GM18907 (cell line): ENCODE measurements around the gene SOAT2.
"Not testable (repeated sequence)": the region's sequence is repeated elsewhere in the genome, so short reads cannot be mapped to it uniquely, and the experiment has no call there.

Experiments
- ATAC-seq: cut with Tn5 transposase; IDR thresholded peaks from one replicate; pipeline ENCODE4 v1.9.1; 2021; ENCODE audit warnings: mild to moderate bottlenecking, moderate library complexity; ENCODE audit not compliant: unreplicated experiment

The SOAT2 gene

DNA sequence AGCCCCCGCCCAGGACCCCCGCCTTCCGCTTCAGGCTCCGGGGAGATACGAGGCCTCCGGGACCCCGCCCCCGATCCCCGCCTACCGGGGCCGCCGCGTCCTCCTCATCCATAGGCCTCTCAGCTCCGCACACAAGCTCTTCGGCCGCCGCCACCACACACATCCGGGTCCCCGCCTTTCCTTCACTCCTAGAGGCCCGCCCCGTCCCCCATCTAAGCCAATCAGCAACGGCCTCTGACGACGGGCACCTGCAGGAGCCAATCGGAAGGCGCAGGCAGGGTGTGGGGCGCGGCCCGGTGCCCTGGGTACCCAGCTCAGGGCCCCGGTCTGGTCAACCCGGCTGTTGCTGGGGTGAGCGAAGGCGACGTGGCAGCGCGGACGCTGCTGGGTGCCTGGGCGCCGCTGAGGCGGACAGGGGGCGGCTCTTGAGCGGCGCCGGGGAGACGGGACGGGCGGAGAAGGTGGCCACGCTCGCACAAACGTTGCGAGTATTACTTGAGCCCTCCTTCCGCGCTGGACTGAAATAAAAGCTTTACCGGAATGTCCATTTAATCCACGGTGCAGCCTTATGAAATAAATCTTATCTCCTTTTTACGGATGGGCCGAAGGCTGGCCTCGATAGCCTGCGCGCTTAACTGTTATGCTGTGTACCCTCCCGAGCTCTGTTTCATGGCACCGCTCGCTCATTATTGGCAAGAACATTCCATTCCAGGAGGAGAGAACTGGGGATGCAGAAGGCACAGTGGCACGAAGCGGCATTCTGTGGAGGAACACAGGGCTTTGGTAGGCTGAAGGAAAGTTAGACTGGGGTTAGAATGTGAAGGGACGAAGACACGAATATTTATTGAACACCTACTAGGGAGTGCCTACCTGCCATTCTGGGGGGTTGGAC lies 23.8 kb upstream of the SOAT2 start, which contains the start of gene SPRYD3:
Gene SPRYD3, minus strand, starts transcription at position 165 of the 892 bp plus-strand sequence. Its CDS starts 57 bp downstream, at position 108.
- peak; percentile 99 for ATAC-seq

DNA sequence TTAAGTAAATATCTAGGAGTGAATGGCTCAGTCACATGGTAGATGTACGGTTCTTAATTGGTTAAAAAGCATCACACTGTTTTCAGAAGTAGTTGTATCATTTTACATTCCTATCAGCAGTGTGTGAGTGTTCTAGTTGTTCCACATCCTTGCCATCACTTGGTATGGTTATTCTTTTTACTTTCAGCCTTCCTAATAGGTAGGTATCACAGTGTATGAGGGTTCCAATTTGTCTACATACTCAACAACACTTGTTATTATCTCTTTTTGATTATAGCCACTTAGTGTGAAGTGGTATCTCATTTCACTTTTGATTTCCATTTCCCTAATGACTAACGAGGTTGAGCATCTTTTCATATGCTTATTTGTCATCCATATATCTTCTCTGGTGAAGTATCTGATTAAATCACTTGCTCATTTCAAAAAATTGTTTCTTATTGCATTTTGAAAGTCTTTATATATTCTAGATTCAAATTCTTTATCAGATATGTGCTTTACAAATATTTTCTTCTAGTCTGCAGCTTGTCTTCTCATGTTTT lies 20.6 kb upstream of the SOAT2 start:
- no peak for ATAC-seq

DNA sequence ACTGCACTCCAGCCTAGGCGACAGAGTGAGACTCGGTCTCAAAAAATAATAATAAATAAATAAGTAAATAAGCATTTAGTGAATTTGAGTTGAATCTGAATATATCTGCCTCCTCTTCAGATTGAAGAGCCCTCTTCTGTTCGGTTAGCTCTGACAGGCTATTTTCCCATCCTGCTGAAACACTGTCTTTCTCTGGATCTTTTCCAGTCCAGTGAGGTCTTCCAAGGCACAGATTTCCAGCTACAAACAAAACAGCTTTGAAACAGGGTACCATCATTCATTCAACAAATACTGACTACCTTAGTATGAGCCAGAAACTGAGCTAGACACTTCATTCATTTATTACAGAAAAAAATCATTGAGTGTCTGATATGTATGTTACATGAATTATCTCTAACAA lies 16.9 kb upstream of the SOAT2 start:
- no peak for ATAC-seq

DNA sequence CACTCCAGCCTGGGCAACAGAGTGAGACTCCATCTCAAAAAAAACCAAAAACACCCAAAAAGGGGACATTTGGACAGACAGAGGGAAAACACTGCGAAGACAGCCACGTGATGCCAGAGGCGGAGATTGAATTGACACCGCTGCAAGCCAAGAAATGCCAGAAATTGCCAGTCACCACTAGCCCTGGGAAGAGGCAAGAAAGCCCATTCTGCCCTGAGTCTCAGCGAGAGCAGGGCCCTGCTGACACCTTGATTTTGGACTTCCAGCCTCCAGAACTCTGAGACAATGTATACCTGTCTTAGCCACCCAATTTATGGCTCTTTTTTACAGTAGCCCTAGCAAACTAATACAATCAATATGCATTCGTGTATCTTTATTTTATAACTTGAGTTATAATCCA lies 13.2 kb upstream of the SOAT2 start:
- no peak for ATAC-seq

DNA sequence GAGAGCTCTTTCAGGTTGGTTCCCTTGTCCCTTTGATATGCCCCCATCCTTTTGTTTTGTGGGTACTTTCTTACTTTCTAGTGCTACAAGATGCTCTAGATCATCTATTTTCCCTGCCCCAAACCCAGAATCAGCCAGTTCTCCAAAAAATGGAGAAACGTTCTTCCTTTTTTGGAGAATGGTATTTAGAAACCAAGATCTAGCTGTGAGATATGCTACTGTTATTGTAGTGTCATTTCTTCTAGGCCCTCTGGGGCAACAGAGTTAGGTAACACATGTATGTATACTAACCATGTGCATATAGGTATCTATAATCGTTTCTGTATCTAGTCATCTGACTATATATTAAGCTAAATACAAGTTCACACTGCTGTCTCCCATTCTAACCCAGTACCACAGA lies 12.7 kb upstream of the SOAT2 start:
- no peak for ATAC-seq

DNA sequence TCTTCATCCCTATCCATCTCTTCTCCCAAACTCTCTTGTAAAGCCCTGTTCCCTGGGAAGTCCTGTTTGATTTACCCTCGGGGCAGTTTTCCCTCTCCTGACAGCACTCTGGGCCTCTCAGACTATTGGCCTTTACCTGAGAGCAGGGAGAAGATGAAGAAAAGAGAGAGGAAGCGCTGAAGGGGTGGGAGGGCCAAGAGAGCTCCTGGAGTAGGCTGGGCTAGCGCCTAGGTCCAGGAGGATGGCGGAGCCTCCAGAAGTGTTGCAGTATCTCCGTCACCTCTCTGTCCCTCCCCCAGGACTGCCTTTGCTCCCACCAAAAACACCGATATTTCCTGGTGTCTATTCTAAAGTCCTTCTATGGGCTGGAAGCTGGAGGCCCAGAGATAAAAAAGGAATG lies 11.5 kb upstream of the SOAT2 start:
- ATAC-seq: no peak

DNA sequence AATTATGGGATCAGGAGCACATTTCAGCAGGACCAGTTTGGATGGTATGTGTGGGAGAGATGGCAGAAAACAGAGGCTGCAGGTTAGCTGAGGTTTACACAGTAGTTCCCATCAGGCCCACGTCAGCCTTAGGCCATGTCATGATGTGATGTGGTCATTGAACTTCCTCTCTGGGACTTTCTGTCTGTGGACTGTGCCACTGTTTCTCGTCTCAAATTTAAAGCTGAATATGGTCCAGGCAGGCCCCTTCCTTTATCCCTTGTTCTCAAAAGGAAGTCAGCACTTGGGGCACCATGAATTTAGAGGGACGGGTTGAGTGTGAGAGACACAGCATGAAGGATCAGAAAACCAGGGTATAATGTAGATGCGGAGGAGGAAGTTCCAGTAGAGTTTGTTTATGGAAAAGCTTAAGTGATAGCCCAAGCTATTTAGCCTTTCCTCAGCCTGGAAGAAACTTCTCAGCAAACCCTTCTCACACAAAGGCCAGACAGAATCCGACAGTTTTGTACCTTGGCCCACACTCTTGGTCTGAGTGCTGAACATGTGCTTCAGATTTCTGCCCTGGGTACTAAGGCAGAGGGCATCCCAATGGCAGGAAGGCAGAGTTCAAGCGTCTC lies 9.4 kb upstream of the SOAT2 start:
- ATAC-seq: no peak

DNA sequence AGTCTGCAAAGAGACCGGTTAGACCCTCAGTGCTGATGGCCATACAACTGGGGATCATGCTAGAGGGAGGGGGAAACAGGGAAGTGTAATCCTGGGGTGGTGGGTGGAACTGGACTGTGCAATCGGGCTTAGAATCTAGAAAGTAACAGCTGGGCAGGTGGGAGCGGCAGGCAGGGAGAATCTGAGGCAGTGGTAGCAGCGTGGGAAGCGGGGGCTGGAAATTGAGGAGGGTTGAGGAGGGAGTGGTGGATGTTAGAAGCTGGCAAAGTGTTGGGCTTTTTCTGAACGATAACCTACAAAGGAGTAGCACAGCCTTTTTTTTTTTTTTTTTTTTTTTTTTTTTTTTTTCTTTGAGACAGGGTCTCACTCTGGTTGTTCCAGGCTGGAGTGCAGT lies 8.9 kb upstream of the SOAT2 start:
- no peak for ATAC-seq

DNA sequence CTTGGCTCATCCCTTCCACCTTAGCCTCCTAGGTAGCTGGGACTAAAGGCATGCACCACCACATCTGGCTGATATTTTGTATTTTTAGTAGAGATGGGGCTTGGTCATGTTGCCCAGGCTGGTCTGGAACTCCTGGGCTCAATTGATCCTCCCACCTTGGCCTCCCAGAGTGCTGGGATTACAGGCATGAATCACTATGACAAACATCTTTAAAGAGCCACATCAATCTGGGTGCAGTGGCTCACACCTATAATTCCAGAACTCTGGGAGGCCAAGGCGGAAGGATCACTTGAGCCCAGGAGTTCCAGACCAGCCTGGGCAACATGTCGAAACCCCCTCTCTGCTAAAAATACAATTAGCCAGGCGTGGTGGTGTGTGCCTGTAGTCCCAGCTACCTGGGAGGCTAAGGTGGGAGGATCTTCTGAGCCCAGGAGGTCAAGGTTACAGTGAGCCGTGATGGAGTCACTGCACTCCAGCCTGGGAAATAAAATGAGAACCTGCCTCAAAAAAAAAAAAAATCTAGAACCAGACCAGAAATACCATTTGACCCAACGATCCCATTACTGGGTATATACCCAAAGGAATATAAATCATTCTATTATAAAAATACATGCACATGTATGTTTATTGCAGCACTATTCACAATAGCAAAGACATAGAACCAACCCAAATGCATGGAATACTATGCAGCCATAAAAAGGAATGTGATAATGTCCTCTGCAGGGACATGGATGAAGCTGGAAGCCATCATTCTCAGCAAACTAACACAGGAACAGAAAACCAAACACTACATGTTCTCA lies 8.3 kb upstream of the SOAT2 start:
- ATAC-seq: not testable (repeated sequence)

DNA sequence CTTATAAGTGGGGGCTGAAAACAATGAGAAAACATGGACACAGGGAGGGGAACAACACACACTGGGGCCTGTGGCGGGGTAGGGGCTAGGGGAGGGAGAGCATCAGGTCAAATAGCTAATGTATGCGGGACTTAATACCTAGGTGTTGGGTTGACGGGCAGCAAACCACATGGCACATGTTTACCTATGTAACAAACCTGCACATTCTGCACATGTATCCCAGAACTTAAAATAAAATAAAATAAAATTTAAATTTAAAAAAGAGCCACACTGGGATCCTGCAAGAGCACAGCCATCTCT lies 7.7 kb upstream of the SOAT2 start:
- not testable (repeated sequence) for ATAC-seq

DNA sequence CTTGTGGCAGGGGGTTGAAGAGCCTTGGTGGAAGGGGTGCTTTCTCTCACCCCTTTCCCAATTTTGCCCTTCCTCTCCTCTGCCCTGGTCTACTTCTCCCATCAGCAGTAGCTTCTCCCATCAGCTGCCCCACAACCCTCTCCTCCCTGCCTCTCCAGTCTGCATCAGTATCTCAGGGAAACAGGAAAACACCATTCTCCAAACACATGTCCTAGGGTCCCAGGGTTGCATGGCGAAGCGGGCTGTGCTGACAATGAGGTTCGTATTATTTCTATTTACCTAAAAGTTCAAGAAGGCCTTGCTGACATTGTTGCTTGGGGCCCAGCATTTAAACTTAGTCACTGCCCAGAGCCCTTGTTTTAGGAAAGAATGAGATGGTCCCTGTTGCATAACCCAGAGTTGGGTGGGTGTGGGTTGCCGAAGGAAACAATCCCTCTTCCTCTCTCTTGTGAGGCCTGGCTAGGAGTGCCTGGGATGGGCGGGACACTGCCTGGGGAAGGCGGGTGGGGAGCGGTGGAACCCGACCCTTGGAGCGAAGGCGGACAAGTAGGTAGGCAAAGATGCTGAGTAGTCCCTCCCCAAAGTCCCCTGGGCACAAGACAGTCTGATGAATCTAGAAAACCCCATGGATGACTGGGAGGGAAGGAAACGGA lies 7.1 kb upstream of the SOAT2 start:
- ATAC-seq: no peak

DNA sequence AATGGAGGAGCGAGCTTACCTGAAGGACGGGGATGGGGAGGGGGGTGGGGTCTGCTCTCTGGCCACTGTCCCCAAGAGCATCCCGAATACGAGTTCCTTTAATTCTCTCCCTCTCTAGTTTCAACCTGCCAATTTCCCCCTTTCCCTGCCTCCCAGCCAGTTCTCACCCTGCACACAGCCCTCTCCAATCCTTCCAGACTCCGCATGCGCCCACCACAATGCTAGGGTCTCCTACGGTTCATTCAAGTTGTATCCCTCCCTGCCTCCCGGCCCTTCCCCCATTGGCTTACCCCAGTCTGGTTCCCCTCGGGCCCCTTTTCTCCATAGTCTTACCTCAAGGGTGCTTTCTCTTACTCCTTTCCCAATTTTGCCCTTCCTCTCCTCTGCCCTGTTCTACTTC lies 6.5 kb upstream of the SOAT2 start:
- no peak for ATAC-seq

DNA sequence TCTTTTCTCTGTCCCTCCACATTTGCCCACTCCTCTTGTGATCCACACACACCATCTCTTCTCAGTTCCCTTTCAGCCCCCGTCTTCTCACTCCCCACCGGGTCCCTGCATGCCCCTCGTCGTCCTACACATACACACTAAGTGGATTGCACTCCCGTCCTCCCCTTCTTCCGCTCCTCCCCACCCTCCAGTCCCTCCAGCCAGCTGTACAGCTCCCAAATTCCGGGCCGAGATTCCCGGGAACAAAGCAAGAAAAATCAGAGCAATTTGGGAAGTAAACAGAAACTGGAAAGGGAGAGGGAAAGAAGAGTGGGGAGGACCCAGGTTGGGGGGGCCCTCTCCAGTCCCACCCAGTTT lies 6.1 kb upstream of the SOAT2 start:
- no peak for ATAC-seq

DNA sequence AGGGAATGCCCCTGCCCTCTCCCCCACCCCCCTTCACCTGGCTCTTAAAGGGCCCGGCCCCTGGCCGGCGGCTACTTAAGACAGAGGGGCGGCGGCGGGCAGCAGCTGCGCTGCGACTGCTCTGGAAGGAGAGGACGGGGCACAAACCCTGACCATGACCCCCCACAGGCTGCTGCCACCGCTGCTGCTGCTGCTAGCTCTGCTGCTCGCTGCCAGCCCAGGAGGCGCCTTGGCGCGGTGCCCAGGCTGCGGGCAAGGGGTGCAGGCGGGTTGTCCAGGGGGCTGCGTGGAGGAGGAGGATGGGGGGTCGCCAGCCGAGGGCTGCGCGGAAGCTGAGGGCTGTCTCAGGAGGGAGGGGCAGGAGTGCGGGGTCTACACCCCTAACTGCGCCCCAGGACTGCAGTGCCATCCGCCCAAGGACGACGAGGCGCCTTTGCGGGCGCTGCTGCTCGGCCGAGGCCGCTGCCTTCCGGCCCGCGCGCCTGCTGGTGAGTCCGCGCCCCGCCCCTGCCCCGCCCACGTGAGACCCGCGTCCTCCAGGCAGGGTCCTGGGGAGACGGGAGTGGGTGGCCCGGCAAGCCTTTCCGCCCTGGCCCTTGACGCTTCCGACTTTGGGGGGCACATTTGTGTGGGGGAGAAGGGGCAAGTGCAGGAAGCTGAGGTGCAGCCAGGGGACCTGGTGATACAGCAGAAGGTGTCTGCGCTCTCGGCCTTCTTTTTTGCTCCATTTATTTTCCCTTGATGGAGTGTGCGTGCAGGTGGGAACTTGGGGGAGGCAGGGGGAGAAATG lies 5.5 kb upstream of the SOAT2 start, which contains the start of gene IGFBP6:
Gene IGFBP6, plus strand, starts transcription at position 104 of the 790 bp plus-strand sequence. Its CDS starts 51 bp downstream, at position 155.
- no peak for ATAC-seq

DNA sequence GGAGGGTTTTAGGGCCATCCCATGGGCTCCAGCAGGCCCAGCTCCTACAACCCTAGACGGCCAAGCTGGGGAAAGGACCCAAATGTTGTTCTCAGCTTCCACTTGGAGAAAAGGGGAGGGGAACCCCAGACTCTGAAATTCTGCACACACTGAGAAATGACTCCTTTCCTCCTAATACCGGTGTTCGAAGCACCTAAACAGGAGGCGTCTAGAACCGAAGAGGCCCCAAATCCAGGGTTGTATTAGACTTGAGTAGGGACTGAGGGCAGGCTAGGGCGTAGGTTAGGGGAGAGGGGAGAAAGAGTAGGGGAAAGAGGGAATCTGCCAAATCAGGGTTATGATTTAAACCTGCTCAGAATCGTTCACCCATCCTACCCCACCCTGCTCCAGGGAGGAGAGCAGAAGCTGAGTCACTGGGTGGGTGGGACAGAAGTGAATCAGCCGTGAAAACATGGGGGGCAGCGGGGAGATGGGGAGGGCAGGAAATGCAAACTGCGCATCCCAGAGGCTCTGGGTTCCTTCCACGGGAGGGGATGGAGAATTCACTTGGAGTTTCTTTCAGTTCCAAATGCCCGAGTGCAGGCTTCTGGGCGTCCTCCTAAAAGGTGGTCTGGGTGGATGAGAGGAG lies 4.8 kb upstream of the SOAT2 start:
- no peak for ATAC-seq

DNA sequence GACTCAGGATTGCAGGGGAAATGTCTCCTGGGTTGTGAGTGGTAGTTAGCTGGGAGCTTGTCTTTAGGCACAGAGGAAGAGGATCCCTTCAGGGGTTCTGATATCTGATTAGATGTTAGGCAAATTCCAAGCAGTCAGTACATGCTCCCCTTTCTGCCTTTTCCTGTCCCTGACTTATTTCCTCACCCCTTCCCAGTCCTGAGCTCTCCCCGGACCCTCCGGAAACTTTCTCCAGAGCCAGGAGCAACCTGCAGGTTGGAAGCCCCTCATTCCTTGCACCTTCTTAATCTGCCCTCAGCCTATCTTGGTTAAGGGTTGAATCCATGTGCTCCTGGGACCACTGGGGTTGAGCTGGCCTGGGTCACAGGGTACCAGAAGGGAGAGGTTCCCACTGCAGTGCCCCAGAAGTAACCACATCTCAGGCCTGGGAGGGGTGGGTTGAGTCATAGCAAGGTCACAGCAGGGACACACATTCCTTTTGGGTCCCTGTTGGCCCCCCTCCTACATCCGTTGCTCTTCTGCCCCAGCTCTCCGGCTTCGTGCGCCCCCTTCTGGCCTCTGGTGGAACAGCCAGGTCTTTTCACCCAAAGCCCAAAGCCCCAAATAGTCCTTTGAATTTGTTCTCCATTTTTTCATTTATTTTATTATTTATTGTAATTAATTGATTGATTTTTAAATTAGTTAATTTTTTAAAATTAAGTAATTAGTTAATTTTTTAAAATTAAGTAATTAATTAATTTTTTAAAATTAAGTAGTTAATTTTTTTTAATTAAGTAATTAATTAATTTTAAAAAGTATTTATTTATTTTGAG lies 4.0 kb upstream of the SOAT2 start:
- peak; percentile 33 for ATAC-seq

DNA sequence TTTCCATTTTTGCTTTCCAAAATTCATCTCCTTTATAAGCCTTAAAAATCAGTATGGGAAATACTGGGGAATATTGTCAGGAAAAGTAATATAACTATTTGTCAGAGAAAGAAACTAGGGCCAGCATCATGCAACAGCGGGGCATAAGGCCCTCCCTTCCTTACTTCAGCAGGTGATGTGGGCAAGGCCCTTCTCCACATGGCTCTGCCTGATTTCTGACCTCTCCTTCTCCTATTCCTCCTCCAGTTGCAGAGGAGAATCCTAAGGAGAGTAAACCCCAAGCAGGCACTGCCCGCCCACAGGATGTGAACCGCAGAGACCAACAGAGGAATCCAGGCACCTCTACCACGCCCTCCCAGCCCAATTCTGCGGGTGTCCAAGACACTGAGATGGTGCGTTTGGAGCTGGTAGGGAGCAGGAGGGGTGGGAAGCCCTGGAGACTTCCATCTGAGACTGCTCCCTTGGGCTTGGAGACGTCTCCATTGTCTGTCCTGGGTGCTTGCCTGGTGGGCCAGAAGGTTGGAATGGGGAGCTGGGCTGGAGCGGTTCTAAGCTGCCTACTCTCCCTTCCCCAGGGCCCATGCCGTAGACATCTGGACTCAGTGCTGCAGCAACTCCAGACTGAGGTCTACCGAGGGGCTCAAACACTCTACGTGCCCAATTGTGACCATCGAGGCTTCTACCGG lies 2.7 kb upstream of the SOAT2 start:
- no peak for ATAC-seq

DNA sequence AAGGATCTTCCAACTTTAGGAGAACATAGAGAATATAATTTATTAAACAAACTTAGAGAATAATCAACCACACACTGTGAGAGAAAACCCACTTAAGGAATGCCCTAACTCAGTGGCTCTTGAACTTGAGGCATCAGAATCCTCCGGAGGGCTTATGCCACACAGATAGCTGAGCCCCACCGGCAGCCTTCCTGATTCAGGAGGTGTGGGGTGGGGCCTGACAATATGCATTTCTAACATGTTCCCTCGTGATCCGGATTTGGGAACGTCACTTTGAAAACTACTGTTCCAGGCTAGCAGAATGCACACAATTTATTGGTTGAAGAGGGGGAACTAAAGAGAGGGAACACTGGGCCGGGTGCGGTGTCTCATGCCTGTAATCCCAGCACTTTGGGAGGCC lies 2.0 kb upstream of the SOAT2 start:
- ATAC-seq: no peak
